GM21737 (cell line): ENCODE results near the gene NAT8.
"Not testable (repeated sequence)": the region's sequence is repeated elsewhere in the genome, so short reads cannot be mapped to it uniquely, and the experiment has no call there.

Experiments used
- ATAC-seq: cut with Tn5 transposase; IDR thresholded peaks from one replicate; pipeline ENCODE4 v1.9.1; 2021; ENCODE audit warnings: mild to moderate bottlenecking, moderate library complexity; ENCODE audit not compliant: unreplicated experiment

The NAT8 gene

GRCh38 chr2:73638429-73638828 is 3.8 kb downstream of the NAT8 start:
- no peak for ATAC-seq

- not testable (repeated sequence) for ATAC-seq
Observed at GRCh38 chr2:73636977-73637376, 5.2 kb downstream of the NAT8 start.

DNA sequence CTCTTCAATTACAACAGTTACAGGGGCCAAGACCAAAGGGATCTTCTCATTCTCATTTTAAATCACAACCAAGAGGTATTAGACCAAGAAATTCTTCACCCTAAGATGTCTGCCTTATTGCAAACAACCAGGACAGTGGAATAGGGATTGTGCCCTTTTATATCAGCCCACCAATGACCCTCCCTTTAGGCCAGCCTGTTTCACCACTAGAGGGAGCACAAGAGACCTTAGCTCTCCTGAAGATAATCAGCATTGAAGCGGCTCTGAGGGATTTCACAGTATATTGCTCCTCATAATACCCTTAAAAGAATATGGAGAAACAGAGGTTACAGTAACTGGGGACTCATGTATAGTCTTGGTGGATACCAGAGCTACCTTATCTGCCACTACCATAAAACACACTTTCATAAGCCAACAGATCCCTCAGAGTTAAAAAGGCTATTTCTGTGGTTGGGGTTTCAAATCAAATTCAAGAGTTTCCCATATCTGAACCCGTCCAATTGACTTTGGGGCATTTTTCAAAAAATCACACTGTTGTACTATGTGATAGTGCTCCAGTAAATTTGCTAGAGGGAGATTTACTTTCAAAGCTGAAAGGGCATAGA is 11.5 kb downstream of the NAT8 start:
- not testable (repeated sequence) for ATAC-seq

DNA sequence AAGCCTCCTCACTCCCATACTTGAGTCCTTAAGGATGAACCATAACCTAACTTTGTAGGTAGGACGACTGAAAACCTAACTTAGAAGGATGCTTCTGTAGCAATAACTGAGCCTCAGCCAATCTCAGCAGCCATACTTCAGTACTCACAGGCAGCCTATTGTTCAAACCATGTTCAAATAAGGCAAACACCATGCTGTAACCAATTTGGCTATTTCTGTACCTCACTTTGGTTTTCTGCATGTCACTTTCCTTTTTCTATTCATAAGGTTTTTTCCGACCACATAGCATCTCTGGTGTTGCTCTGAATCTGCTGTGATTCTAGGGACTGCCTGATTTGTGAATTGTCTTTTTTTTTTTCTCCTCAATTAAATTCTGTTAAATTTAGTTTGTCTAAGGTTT is 13.7 kb downstream of the NAT8 start:
- not testable (repeated sequence) for ATAC-seq

DNA sequence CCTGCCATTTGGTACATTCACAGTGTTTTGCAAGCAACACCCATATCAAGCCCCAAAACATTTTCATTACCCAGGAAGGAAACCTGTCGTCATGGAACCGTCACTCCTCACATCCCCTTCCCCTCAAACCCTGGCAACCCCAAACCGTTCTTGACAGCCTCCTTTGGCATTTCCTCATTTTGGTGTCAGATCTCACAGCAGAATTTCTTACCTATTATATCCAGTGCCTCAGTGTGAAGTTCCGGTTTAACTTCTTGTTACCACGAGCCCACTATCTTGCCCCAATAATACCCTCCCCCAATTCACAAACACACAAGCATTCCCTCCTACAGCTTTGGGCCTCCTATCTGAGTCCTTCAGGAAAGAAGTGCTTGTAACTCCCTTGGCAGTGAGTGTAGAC is 16.0 kb downstream of the NAT8 start:
- ATAC-seq, result not testable (repeated sequence)

- ATAC-seq, result not testable (repeated sequence)
Observed at GRCh38 chr2:73624625-73625024, 17.6 kb downstream of the NAT8 start.

- ATAC-seq, result not testable (repeated sequence)
Observed at GRCh38 chr2:73624036-73624435, 18.2 kb downstream of the NAT8 start.

DNA sequence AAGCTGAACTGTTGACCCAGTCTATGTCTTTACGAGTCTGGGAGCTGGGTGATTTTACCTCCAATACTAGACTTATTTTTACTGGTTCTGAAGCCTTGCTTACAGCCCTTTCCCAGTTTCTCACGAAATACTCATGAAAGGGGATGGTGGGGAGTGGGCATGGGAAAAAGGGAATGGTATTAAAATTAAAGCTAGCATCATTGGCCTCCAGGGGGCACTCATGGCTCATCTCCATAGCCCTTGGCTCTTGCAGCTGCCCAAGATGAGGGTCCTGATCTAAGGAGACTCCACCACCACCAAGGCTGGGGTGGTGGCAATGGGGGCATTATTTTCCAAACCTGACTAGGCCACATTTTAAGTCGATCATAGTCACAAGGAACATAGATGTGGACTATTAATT is 22.3 kb downstream of the NAT8 start:
- not testable (repeated sequence) for ATAC-seq

DNA sequence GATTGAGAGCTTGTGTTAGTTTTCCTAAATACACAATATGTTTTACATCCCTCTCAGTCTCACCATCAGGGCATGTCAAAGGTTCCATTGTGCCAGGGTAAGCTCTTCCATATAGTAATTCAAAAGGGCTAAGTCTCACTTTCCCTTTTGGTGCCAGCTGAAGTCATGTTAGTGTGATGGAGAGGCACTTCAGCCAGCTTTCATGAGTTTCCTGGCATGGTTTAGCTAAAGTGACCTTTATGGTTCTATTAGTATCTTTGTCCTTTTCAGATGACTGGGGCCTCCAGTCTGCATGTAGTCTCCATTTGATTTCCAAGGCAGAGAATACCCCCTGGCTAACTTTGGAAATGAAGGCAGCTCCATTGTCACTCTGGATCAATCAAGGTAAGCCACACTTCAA is 27.2 kb downstream of the NAT8 start:
- no peak for ATAC-seq

DNA sequence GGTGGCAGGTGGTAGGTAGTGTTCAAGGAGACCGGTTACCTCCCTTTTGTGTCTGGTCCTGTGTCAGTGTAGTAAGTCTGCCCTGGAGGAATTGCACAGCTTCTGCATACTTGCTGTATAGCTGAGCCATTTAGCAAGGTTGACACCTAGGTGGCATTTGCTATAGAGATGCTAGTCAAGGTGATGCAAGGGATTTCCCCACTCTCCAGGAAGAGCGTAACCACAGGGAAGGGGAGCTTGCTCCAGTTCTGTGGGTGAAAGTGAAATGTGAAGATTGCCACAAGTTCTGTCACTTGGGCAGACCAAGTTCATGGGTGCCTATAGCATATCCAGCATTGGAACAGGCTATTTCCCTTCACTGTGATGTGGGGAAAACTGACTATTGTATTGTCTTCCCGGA is 28.1 kb downstream of the NAT8 start:
- ATAC-seq, result no peak

DNA sequence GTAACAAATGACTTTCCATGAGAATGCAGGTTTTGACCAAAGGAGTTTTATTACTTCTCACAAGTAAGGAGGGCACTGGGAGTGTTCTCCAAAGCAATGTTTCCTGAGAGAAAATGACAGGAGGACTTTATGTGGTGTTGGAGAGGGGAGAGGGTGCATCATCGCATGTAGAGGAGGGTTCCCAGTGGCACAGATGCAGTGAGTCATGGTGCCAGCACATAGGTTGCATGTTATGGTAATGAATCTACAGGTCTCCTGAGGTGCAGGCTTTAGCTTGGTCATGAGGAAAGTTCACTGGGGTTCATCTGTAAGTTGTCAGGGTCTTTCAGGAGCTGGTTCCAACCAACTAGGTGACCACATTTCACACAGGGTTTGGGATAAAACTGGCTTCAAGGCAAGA is 30.4 kb downstream of the NAT8 start:
- ATAC-seq, result no peak

- no peak for ATAC-seq
Observed at GRCh38 chr2:73611193-73611592, 31.0 kb downstream of the NAT8 start.

- no peak for ATAC-seq
Observed at GRCh38 chr2:73610111-73610510, 32.1 kb downstream of the NAT8 start.

- ATAC-seq, result not testable (repeated sequence)
Observed at GRCh38 chr2:73604589-73604988, 37.6 kb downstream of the NAT8 start.

- not testable (repeated sequence) for ATAC-seq
Observed at GRCh38 chr2:73603099-73603588, 39.1 kb downstream of the NAT8 start.

GRCh38 chr2:73601780-73602179 is 40.4 kb downstream of the NAT8 start:
- no peak for ATAC-seq

GRCh38 chr2:73594251-73594650 is 48.0 kb downstream of the NAT8 start:
- no peak for ATAC-seq

DNA sequence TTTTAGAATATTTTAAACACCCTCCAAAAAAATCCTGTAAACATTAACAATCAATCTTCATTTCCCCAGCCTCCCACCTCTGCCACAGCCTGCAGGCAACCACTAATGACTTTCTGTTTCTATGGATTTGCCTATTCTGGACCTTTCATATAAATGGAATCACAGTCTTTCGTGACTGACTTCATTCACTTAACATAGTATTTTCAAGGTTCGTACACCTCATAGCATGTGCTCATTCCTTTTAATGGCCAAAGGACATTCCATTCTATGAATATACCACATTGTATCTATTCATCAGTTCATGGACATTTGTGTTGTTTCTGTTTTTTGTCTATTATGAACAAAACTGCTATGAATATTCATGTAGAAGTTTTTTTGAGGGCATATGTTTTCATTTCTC is 48.5 kb downstream of the NAT8 start:
- ATAC-seq, result no peak
